Spleen (tissue), 11 donors: Measurements from ENCODE around the gene KLF16. TPM values are rescaled to one million over a fixed set of nuclear protein-coding genes. Genes with fewer than 3 reads are reported as not detected.

ENCODE experiments used
- DNase-seq: peaks from one replicate; pipeline ENCODE4 v3.0.0-alpha.2; 2020
- H3K27ac ChIP-seq, 8 donors: fragments of 200-600 bp; sonication (generic) in 7 of 8; 1 replicate in 4 of 8; 2 replicates in 4 of 8; pipeline versions ENCODE4 v1.5.0 to v1.8.0; 2016 to 2021; ENCODE audit warnings: inconsistent platforms in 4 of 8, mild to moderate bottlenecking in 4 of 8, moderate library complexity in 1 of 8
- H3K27me3 ChIP-seq, 7 donors: fragments of 200-600 bp; sonication (generic) in 6 of 7; replicated peaks in 1 of 7; 1 replicate in 4 of 7; 2 replicates in 3 of 7; pipeline versions ENCODE4 v1.5.0 to v1.8.0; 2016 to 2021; ENCODE audit warnings: inconsistent platforms in 3 of 7, mild to moderate bottlenecking in 1 of 7
- H3K36me3 ChIP-seq, 6 donors: fragments of 200-600 bp; sonication (generic) in 5 of 6; 1 replicate in 4 of 6; 2 replicates in 2 of 6; pipeline versions ENCODE4 v1.5.0 to v1.8.0; 2016 to 2021; ENCODE audit warnings: inconsistent platforms in 2 of 6
- H3K4me1 ChIP-seq, 6 donors: fragments of 200-600 bp; sonication (generic) in 5 of 6; 1 replicate in 3 of 6; 2 replicates in 3 of 6; pipeline versions ENCODE4 v1.5.0 to v1.8.0; 2016 to 2021; ENCODE audit warnings: inconsistent platforms in 3 of 6
- H3K4me3 ChIP-seq, 8 donors: fragments of 200-600 bp; sonication (generic) in 7 of 8; 1 replicate in 4 of 8; 2 replicates in 4 of 8; pipeline versions ENCODE4 v1.5.0 to v1.8.0; 2016 to 2021; ENCODE audit warnings: inconsistent platforms in 4 of 8, mild to moderate bottlenecking in 4 of 8, moderate library complexity in 2 of 8
- H3K9me3 ChIP-seq, 8 donors: fragments of 200-600 bp; sonication (generic) in 7 of 8; 1 replicate in 4 of 8; 2 replicates in 4 of 8; pipeline versions ENCODE4 v1.5.0 to v1.8.0; 2016 to 2021; ENCODE audit warnings: inconsistent platforms in 4 of 8
- POLR2A ChIP-seq, 3 donors: fragments of 450-650 bp; IDR thresholded peaks; one replicate each; pipeline ENCODE4 v1.5.1; 2017; ENCODE audit warnings: antibody characterized with exemption in 3 of 3, mild to moderate bottlenecking in 1 of 3
- POLR2AphosphoS5 ChIP-seq, 3 donors: sonication (generic); formaldehyde crosslinking; IDR thresholded peaks; one replicate each; pipeline ENCODE4 v1.5.1; 2017; ENCODE audit warnings: antibody characterized with exemption in 3 of 3
- WGBS, 5 donors: extraction: QIAGEN DNeasy Blood & Tissue Kit in 3 of 5; methylation state at CpG; one replicate each; pipeline versions ENCODE4 v1.1.5 to v1.1.7; 2013 to 2018; 5-methylcytosine and 5-hydroxymethylcytosine counted together
- intact Hi-C: fragments of 100-400 bp; cut with DNase I; formaldehyde crosslinking; loops from one replicate; pipeline ENCODE4 v1.15.0; 2023; ENCODE audit warnings: low total_unique reads
- polyA plus RNA-seq, 3 donors: library from polyadenylated mRNA; stranded (reverse); fragments of 200-250 nt; gene quantifications; one replicate each; pipeline ENCODE4 v1.2.1, GENCODE V29; 2013
- total RNA-seq, 7 donors: library from RNA; depleted of rRNA in 3 of 7; stranded (reverse); fragments of >200 nt in 3 of 7; fragmentation: NEBNext Ultra II Directional in 4 of 7; extraction: Animal tissue kit (Norgen Biotek cat#: 25700) in 4 of 7; gene quantifications; one replicate each; pipeline versions ENCODE4 v1.1.0 to v1.2.1, GENCODE V29; 2016 to 2021
- TF ChIP-seq, protein P1 (sequence below), 11 experiments: fragments of 200-600 bp in 7 of 11; fragments of 450-650 bp in 4 of 11; sonication (generic) in 4 of 11; IDR thresholded peaks in 8 of 11; conservative IDR thresholded peaks in 3 of 11; 1 replicate in 7 of 11; 2 replicates in 4 of 11; pipeline versions ENCODE4 v1.4.0 to v1.8.0; 2016 to 2021; ENCODE audit warnings: antibody characterized with exemption in 11 of 11, inconsistent platforms in 4 of 11, mild to moderate bottlenecking in 1 of 11
- donor health status: healthy with polysubstance abuse.
- donor health status: DM: no; HTN: no; CAD: no; lungs with moderate emphysema.
- donor health status: DM: no; HTN: no; CAD: no.
- donor health status: Bipolar disorder and iron deficiency.
- donor health status: healthy.
- donor health status: DM: no; HTN: no; CAD: no.
- donor health status: DM: yes; HTN: yes; CAD: no.

Gene KLF16
- total and polyA plus RNA-seq, 10 donors, result 7.1 to 39.0 (median 18.4) TPM

GRCh38 chr19:1813192-1814182 is 49.9 kb downstream of the KLF16 start:
- DNase-seq, result peak; percentile 73
- Histone ChIP-seq H3K27me3 (no peaks in the 10 kb centered on the region), H3K27ac (peak overlapping the region in 7 of 8 donors; percentile 79 to 93 (median 85)), H3K4me3 (peak overlapping the region in 6 of 8 donors; percentile 49 to 81 (median 52)), H3K36me3 (peaks cover 8 to 45% (median 40%) of the 10 kb centered on the region in 6 donors), H3K9me3 (no peaks in the 10 kb centered on the region), H3K4me1 (peaks cover 10 to 46% (median 31%) of the 10 kb centered on the region in 6 donors)
- WGBS, 5 donors, result 53 to 67% (median 63%) methylated on average over 16 to 21 of the region's 21 CpGs
- no peak for TF ChIP-seq POLR2AphosphoS5 (IDR thresholded peaks at IDR 0.05)
- TF ChIP-seq, protein P1, sequence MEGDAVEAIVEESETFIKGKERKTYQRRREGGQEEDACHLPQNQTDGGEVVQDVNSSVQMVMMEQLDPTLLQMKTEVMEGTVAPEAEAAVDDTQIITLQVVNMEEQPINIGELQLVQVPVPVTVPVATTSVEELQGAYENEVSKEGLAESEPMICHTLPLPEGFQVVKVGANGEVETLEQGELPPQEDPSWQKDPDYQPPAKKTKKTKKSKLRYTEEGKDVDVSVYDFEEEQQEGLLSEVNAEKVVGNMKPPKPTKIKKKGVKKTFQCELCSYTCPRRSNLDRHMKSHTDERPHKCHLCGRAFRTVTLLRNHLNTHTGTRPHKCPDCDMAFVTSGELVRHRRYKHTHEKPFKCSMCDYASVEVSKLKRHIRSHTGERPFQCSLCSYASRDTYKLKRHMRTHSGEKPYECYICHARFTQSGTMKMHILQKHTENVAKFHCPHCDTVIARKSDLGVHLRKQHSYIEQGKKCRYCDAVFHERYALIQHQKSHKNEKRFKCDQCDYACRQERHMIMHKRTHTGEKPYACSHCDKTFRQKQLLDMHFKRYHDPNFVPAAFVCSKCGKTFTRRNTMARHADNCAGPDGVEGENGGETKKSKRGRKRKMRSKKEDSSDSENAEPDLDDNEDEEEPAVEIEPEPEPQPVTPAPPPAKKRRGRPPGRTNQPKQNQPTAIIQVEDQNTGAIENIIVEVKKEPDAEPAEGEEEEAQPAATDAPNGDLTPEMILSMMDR (IDR thresholded peaks at IDR 0.05 in 8 of 11, conservative IDR thresholded peaks at IDR 0.05 in 3 of 11), result peak in 4 of 11 experiments; percentile 4 to 33 (median 12)
- TF ChIP-seq POLR2A (IDR thresholded peaks at IDR 0.05), result peak in 1 of 3 donors; percentile 1
- intact Hi-C loops, result no loop called here

DNA sequence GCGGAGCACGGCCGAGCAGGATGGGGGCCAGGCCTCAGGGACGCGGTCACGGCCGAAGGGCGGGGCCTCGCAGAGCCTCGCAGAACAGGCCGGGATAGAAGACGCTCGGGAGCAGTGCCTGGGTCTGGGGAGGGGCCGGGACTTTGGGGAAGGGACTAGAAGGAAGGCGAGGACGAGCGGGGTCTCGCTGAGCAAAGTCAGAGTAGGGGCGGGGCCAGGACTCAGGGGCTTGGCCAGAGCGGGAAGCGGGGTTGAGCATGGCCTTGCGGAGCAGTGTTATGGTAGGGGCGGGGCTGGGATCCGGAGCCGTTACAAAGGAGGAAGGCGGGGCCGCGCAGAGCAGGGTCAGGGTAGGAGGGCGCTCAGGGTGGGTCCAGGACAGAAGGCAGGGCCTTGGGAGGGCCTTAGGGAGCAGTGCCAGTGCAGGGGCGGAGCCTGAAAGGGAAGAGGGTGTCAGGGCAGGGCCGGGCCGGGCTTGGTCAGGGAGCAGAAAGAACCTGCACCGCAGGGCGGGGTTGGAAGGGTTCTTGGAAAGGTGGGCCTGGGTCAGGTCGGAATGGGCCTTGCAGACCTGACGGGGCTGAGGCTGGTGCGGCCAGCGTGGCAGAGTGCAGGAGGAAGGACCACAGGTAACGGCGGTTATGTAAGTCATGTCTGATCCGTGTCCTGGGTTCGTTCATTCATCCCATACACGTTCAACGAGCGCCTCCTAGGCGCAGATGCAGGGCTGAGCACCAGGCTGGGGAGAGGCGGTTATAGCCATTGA is 50.8 kb downstream of the KLF16 start:
- intact Hi-C loops, result no loop called here
- DNase-seq, result peak; percentile 98
- peak overlapping the region; percentile 45 to 81 (median 51) for H3K4me3 ChIP-seq
- H3K4me1 ChIP-seq, result peaks cover 10 to 46% (median 31%) of the 10 kb centered on the region in 6 donors
- H3K9me3 ChIP-seq, result no peaks in the 10 kb centered on the region
- H3K27me3 ChIP-seq, result no peaks in the 10 kb centered on the region
- peak overlapping the region; percentile 68 to 93 (median 83) for H3K27ac ChIP-seq
- 0 to 2% (median 1%) methylated on average over 44 to 47 of the region's 47 CpGs for WGBS, 5 donors
- H3K36me3 ChIP-seq, result peaks cover 3 to 36% (median 31%) of the 10 kb centered on the region in 6 donors
- TF ChIP-seq POLR2AphosphoS5 (IDR thresholded peaks at IDR 0.05) (peak; percentile 64 to 88 (median 82)), POLR2A (IDR thresholded peaks at IDR 0.05) (no peak)
- TF ChIP-seq, protein P1 (IDR thresholded peaks at IDR 0.05 in 8 of 11, conservative IDR thresholded peaks at IDR 0.05 in 3 of 11), result peak in 10 of 11 experiments; percentile 33 to 72 (median 56)

DNA sequence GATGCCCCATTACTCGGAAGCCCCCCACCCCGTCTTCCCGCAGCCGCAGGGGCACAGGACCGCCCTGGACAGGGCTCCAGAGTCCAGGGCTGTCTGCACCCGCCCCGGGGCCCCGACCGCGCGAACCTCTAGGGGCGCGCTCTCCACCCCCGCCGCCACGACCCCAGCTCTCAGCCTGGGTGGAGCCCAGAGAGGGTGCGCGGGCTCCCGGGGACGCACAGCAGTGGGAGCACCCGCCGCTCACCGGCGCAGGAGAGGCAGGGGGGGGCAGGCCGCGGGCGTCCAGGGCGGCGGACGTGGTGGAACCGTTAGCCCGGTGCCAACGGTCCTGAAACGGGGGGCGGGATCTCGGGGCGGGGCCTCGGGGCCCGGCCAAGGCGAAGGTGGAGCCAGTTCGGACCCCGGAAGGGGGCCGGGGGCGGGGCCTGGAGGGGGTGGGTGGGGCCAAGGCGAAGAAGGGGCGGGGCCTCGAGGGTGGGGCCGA is 51.4 kb downstream of the KLF16 start, which contains the start of gene ATP8B3:
ATP8B3 (minus strand) TSS at position 335 of the 484 bp plus-strand sequence. CDS start 540 bp downstream, outside the sequence.
- Histone ChIP-seq H3K36me3 (peaks cover 0 to 30% (median 25%) of the 10 kb centered on the region in 6 donors), H3K27me3 (no peaks in the 10 kb centered on the region), H3K27ac (peak within 1 kb of the TSS; percentile 68 to 93 (median 83)), H3K9me3 (no peaks in the 10 kb centered on the region), H3K4me3 (peak within 1 kb of the TSS; percentile 45 to 81 (median 51)), H3K4me1 (peaks cover 10 to 46% (median 31%) of the 10 kb centered on the region in 6 donors)
- WGBS, 5 donors, result 1 to 4% (median 2%) methylated on average over 9 to 48 of the region's 48 CpGs
- TF ChIP-seq, protein P1 (IDR thresholded peaks at IDR 0.05 in 8 of 11, conservative IDR thresholded peaks at IDR 0.05 in 3 of 11), result peak in 8 of 11 experiments; percentile 12 to 51 (median 30)
- TF ChIP-seq POLR2A (IDR thresholded peaks at IDR 0.05), result no peak
- intact Hi-C loops, result no loop called here
- no peak for DNase-seq
